SU-DHL-6 (cell line): Measurements from ENCODE around the gene CBX6.

Experiments
- H2AFZ ChIP-seq: fragments of 200-600 bp; sonication (generic); 2 replicates; pipeline ENCODE4 v1.6.1; 2014; ENCODE audit warnings: low read depth, mild to moderate bottlenecking, moderate library complexity, mixed read lengths, antibody characterized with exemption, low read length; ENCODE audit not compliant: severe bottlenecking
- H3F3A ChIP-seq: fragments of 200-600 bp; shearing (Covaris generic); 2 replicates; pipeline ENCODE4 v1.6.0; 2016; ENCODE audit warnings: antibody characterized with exemption, mild to moderate bottlenecking; ENCODE audit not compliant: insufficient read depth
- H3K27ac ChIP-seq: fragments of 200-600 bp; sonication (generic); 2 replicates; pipeline ENCODE4 v1.5.1; 2016; ENCODE audit warnings: low read depth, mild to moderate bottlenecking, low read length, moderate library complexity, mixed read lengths
- H3K27me3 ChIP-seq: fragments of 200-600 bp; sonication (generic), shearing (Covaris generic); 2 replicates; pipeline ENCODE4 v1.6.0; 2014; ENCODE audit warnings: mild to moderate bottlenecking, low read length
- H3K36me3 ChIP-seq: fragments of 200-600 bp; sonication (generic); 2 replicates; pipeline ENCODE4 v1.6.1; 2014; ENCODE audit warnings: mild to moderate bottlenecking, low read length, mixed read lengths
- H3K4me2 ChIP-seq: fragments of 300-600, 200-600 bp; shearing (Covaris generic), sonication (generic); 2 replicates; pipeline ENCODE4 v1.6.0; 2014; ENCODE audit warnings: low read length, low read depth, mild to moderate bottlenecking; ENCODE audit not compliant: poor library complexity, severe bottlenecking
- H3K4me3 ChIP-seq: fragments of 200-600 bp; sonication (generic); 2 replicates; pipeline ENCODE4 v1.5.1; 2014; ENCODE audit warnings: antibody characterized with exemption, low read length, mild to moderate bottlenecking, mixed read lengths; ENCODE audit not compliant: insufficient read depth, poor library complexity, severe bottlenecking
- H3K79me2 ChIP-seq: fragments of 200-600 bp; sonication (generic); 2 replicates; pipeline ENCODE4 v1.6.1; 2014; ENCODE audit warnings: mild to moderate bottlenecking, low read length, moderate library complexity; ENCODE audit not compliant: insufficient read depth
- H3K9ac ChIP-seq: fragments of 200-600 bp; sonication (generic); 2 replicates; pipeline ENCODE4 v1.7.0; 2014; ENCODE audit warnings: mild to moderate bottlenecking, low read length
- H3K9me2 ChIP-seq: fragments of 200-600 bp; sonication (generic); replicated peaks from 2 replicates; pipeline ENCODE4 v1.6.1; 2014; ENCODE audit warnings: low read length; ENCODE audit not compliant: insufficient read depth
- H3K9me3 ChIP-seq: fragments of 200-600 bp; sonication (generic); 2 replicates; pipeline ENCODE4 v1.6.1; 2014; ENCODE audit warnings: low read length, mixed read lengths; ENCODE audit not compliant: insufficient read depth
- H4K20me1 ChIP-seq: fragments of 200-600 bp; sonication (generic); 2 replicates; pipeline ENCODE4 v1.6.1; 2014; ENCODE audit warnings: low read depth, mild to moderate bottlenecking, antibody characterized with exemption, low read length, moderate library complexity, mixed read lengths
- CTCF ChIP-seq: fragments of 200-600 bp; sonication (generic); IDR thresholded peaks from one replicate; pipeline ENCODE4 v1.5.1; 2017; ENCODE audit warnings: antibody characterized with exemption, mild to moderate bottlenecking, low read length, moderate library complexity; ENCODE audit not compliant: insufficient read depth, poor library complexity, severe bottlenecking
- EZH2phosphoT487 ChIP-seq: fragments of 200-600 bp; sonication (generic), shearing (Covaris generic); conservative IDR thresholded peaks from 2 replicates; pipeline ENCODE4 v1.6.1; 2018; ENCODE audit warnings: mild to moderate bottlenecking, antibody characterized with exemption, low read length, moderate library complexity, mixed read lengths

CBX6 gene

GRCh38 chr22:38865201-38866023 lies 6.6 kb downstream of the CBX6 start:
- no peak overlapping the region for H3K4me2 ChIP-seq
- no peak overlapping the region for H3K4me3 ChIP-seq
- no peak overlapping the region for H3K27ac ChIP-seq
- H3K9me2 ChIP-seq = no peaks in the 10 kb centered on the region
- no peak overlapping the region for H3K9ac ChIP-seq
- peaks cover 7% of the 10 kb centered on the region; the same call in 1 of the 2 replicates for H3K79me2 ChIP-seq
- H3K36me3 ChIP-seq = no peaks in the 10 kb centered on the region
- peaks cover 11% of the 10 kb centered on the region; the same call in 1 of the 2 replicates for H3F3A ChIP-seq
- H2AFZ ChIP-seq = no peak overlapping the region
- H4K20me1 ChIP-seq = no peaks in the 10 kb centered on the region
- no peaks in the 10 kb centered on the region for H3K27me3 ChIP-seq
- no peak for TF ChIP-seq EZH2phosphoT487
- TF ChIP-seq CTCF = no peak
- H3K9me3 ChIP-seq = no peaks in the 10 kb centered on the region

- H3K36me3 ChIP-seq = no peaks in the 10 kb centered on the region
- no peaks in the 10 kb centered on the region for H3K9me2 ChIP-seq
- no peak overlapping the region for H3K9ac ChIP-seq
- H2AFZ ChIP-seq = no peak overlapping the region
- no peaks in the 10 kb centered on the region for H3K27me3 ChIP-seq
- no peak for TF ChIP-seq CTCF
- no peak for TF ChIP-seq EZH2phosphoT487
- H3K4me2 ChIP-seq = no peak overlapping the region
- peaks cover 1% of the 10 kb centered on the region; the same call in 1 of the 2 replicates for H3K79me2 ChIP-seq
- H3K9me3 ChIP-seq = no peaks in the 10 kb centered on the region
- no peak overlapping the region for H3K4me3 ChIP-seq
- peaks cover 11% of the 10 kb centered on the region; the same call in 1 of the 2 replicates for H3F3A ChIP-seq
- H4K20me1 ChIP-seq = no peaks in the 10 kb centered on the region
- H3K27ac ChIP-seq = no peak overlapping the region
Observed at GRCh38 chr22:38864361-38865191, 7.4 kb downstream of the CBX6 start.

GRCh38 chr22:38863531-38864131 lies 8.4 kb downstream of the CBX6 start:
- H3K9me3 ChIP-seq = no peaks in the 10 kb centered on the region
- no peaks in the 10 kb centered on the region for H3K9me2 ChIP-seq
- H3K36me3 ChIP-seq = no peaks in the 10 kb centered on the region
- no peaks in the 10 kb centered on the region for H3K27me3 ChIP-seq
- H3K4me2 ChIP-seq = no peak overlapping the region
- TF ChIP-seq CTCF (no peak), EZH2phosphoT487 (no peak)
- no peaks in the 10 kb centered on the region; the same call in 1 of the 2 replicates for H3K79me2 ChIP-seq
- H3K4me3 ChIP-seq = no peak overlapping the region
- no peak overlapping the region for H2AFZ ChIP-seq
- no peaks in the 10 kb centered on the region for H4K20me1 ChIP-seq
- peaks cover 11% of the 10 kb centered on the region; the same call in 1 of the 2 replicates for H3F3A ChIP-seq
- no peak overlapping the region for H3K9ac ChIP-seq
- H3K27ac ChIP-seq = no peak overlapping the region
